Measurements from ENCODE around the gene IQCE. TPM values are rescaled to one million over a fixed set of nuclear protein-coding genes. Genes with fewer than 3 reads are reported as not detected.

IQCE gene
- total RNA-seq, 1 experiment from 2014 or later: 13.4 TPM

DNA sequence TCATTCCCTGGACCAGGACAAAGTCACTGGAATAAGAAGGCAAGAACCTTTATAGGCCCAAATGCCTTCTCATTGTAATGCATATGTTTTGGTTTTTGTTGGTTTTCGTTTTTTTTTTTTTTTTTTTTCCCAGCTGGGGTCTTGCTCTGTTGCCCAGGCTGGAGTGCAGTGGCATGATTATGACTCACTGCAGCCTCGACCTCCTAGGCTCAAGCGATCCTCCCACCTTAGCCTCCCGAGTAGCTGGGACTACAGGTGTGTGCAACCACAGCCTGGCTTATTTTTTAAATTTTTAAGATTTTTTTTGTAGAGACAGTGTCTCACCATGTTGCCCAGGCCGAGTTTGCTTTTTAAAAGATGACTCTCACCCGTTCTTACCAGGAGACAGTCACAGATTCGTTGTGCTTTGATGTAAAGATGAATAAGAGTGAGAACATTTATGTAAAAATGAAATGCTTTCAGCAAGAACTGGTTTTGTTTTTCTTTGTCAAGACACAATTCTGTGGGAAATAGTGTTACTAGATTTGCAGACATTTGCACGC lies 7.6 kb downstream of the IQCE start:
- H3K9me3 ChIP-seq: no peaks in the 10 kb centered on the region
- ChIA-PET CTCF (interaction anchor here (0.6 kb wide), 1 partner anchor 902 kb away, joined by 3 read pairs; no protein-coding TSS in a partner anchor), POLR2A (no interaction called here)
- no peaks in the 10 kb centered on the region for H3K27me3 ChIP-seq (replicated peaks; ENCODE audit: control insufficient read depth, insufficient read depth, low read length)
- no TSS peak for BruUV-seq (replicated peaks)
- intact Hi-C loops (cut with micrococcal nuclease; ENCODE audit: unreplicated experiment): no loop called here
- Mint-ChIP-seq H3K27ac (ENCODE audit: unreplicated experiment) (no peak overlapping the region), H3K4me1 (ENCODE audit: low read depth, unreplicated experiment) (no peaks in the 10 kb centered on the region), H3K27me3 (ENCODE audit: insufficient read depth, unreplicated experiment) (no peaks in the 10 kb centered on the region), H3K4me3 (ENCODE audit: unreplicated experiment) (no peak overlapping the region), H3K9me3 (ENCODE audit: unreplicated experiment) (no peaks in the 10 kb centered on the region), H3K36me3 (ENCODE audit: insufficient read depth, unreplicated experiment) (peaks cover 5% of the 10 kb centered on the region)
- no peak overlapping the region for H3K4me3 ChIP-seq (ENCODE audit: low read depth, low read length)
- H3K4me1 ChIP-seq: 0 out of 2 replicates have a peak, but pooled peaks cover 1% of the 10 kb centered on the region
- DNase-seq: no peak
- TF ChIP-seq, protein P1, sequence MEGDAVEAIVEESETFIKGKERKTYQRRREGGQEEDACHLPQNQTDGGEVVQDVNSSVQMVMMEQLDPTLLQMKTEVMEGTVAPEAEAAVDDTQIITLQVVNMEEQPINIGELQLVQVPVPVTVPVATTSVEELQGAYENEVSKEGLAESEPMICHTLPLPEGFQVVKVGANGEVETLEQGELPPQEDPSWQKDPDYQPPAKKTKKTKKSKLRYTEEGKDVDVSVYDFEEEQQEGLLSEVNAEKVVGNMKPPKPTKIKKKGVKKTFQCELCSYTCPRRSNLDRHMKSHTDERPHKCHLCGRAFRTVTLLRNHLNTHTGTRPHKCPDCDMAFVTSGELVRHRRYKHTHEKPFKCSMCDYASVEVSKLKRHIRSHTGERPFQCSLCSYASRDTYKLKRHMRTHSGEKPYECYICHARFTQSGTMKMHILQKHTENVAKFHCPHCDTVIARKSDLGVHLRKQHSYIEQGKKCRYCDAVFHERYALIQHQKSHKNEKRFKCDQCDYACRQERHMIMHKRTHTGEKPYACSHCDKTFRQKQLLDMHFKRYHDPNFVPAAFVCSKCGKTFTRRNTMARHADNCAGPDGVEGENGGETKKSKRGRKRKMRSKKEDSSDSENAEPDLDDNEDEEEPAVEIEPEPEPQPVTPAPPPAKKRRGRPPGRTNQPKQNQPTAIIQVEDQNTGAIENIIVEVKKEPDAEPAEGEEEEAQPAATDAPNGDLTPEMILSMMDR (IDR thresholded peaks at IDR 0.05; ENCODE audit: insufficient read depth in 1 of 2, low read depth in 1 of 2, low read length in 1 of 2, severe bottlenecking in 1 of 2, unreplicated experiment in 1 of 2): no peak
- H3K36me3 ChIP-seq (ENCODE audit: control insufficient read depth, insufficient read depth, low read length): no peaks in the 10 kb centered on the region; the same call in none of the 2 replicates

DNA sequence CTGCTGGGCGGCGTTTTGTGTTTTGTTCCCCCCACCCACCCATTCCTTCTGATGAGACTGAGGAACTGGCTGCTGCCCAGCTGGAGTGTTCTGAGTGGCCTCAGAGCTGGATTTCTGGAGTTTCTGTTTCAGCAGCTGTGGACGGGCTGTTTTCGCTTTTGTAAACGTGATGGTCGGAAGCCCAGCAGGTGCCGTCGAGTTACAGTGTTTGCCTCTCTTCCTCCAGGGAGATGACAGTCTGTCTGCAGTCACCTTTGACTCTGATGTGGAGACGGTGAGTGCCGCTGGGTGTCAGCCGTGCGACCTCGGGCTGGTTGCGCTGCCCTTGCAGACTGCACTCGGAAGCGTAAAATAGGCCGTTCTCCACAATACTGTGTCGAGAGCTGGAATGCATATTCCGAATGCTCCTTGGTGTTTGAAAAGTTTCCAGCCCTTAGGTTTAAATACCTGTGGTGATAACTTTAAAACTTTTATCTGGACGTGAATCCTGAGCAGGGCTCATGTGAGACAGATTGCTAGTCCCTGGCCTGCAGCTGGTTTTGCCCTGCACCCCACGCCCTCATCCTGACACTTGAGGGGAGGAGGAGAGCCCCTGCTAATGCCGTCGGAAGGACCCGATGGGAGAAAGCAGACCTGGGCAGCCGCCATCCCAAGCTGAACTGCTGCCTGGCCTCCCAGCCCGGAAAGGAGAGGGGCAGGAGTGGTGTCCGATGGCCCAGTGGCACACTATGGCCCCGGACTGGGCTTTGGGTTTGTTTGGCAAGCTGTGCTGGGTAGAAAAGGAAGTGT lies 8.3 kb downstream of the IQCE start:
- Mint-ChIP-seq H3K27me3 (ENCODE audit: insufficient read depth, unreplicated experiment) (no peaks in the 10 kb centered on the region), H3K9me3 (ENCODE audit: unreplicated experiment) (no peaks in the 10 kb centered on the region), H3K27ac (ENCODE audit: unreplicated experiment) (no peak overlapping the region), H3K4me3 (ENCODE audit: unreplicated experiment) (no peak overlapping the region), H3K4me1 (ENCODE audit: low read depth, unreplicated experiment) (no peaks in the 10 kb centered on the region), H3K36me3 (ENCODE audit: insufficient read depth, unreplicated experiment) (peaks cover 5% of the 10 kb centered on the region)
- no peaks in the 10 kb centered on the region for H3K9me3 ChIP-seq
- no peak overlapping the region for H3K4me3 ChIP-seq (ENCODE audit: low read depth, low read length)
- intact Hi-C loops (cut with micrococcal nuclease; ENCODE audit: unreplicated experiment): loop anchor here (1.0 kb wide), 1 partner anchor 114 kb away; no protein-coding TSS in a partner anchor
- H3K4me1 ChIP-seq: peaks cover 6% of the 10 kb centered on the region; the same call in 1 of the 2 replicates
- CTCF ChIA-PET: no interaction called here
- POLR2A ChIA-PET: no interaction called here
- no peaks in the 10 kb centered on the region for H3K27me3 ChIP-seq (replicated peaks; ENCODE audit: control insufficient read depth, insufficient read depth, low read length)
- TF ChIP-seq, protein P1 (IDR thresholded peaks at IDR 0.05; ENCODE audit: insufficient read depth in 1 of 2, low read depth in 1 of 2, low read length in 1 of 2, severe bottlenecking in 1 of 2, unreplicated experiment in 1 of 2): no peak
- no peak for DNase-seq
- no peaks in the 10 kb centered on the region; the same call in none of the 2 replicates for H3K36me3 ChIP-seq (ENCODE audit: control insufficient read depth, insufficient read depth, low read length)
- BruUV-seq (replicated peaks): no TSS peak

DNA sequence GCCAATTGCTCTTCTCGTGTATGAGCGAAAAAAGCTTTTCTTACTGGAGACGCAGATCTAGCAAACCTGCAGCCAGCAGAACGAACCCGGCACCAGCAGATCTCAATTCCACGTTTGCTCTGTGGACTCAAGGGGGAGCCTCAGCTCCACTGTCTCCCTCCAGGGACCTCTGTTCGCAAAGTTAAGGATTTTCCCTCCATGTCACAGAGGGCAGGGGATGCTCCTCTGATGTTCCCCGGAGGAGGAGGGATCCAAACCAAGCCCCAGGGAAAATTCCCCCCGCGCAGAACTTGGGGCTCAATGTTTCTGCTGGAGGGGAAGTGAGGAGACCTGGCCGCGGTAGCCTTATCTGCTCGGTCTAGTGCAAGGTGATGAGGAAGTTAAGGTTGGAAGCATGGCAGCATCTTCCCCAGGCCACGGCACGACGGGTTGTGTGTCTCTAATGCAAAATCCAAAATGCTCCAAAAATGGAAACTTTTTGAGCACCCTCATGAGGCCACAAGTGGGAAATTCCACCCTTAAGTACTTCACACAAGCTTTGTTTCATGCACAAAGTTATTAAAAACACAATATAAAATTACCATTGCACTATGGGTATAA lies 9.0 kb downstream of the IQCE start:
- TF ChIP-seq, protein P1 (IDR thresholded peaks at IDR 0.05; ENCODE audit: insufficient read depth in 1 of 2, low read depth in 1 of 2, low read length in 1 of 2, severe bottlenecking in 1 of 2, unreplicated experiment in 1 of 2): peak; percentile 38 to 70

More for the DNA sequence above, 9.0 kb downstream of the IQCE start:
- Histone ChIP-seq H3K36me3 (ENCODE audit: control insufficient read depth, insufficient read depth, low read length) (no peaks in the 10 kb centered on the region; the same call in none of the 2 replicates), H3K4me3 (ENCODE audit: low read depth, low read length) (no peak overlapping the region), H3K4me1 (peaks cover 11% of the 10 kb centered on the region; the same call in 1 of the 2 replicates), H3K9me3 (no peaks in the 10 kb centered on the region), H3K27me3 (replicated peaks; ENCODE audit: control insufficient read depth, insufficient read depth, low read length) (no peaks in the 10 kb centered on the region)
- intact Hi-C loops (cut with micrococcal nuclease; ENCODE audit: unreplicated experiment): loop anchor here (1.0 kb wide), 1 partner anchor 114 kb away; no protein-coding TSS in a partner anchor
- Mint-ChIP-seq H3K27ac (ENCODE audit: unreplicated experiment) (no peak overlapping the region), H3K4me3 (ENCODE audit: unreplicated experiment) (no peak overlapping the region), H3K36me3 (ENCODE audit: insufficient read depth, unreplicated experiment) (peaks cover 5% of the 10 kb centered on the region), H3K9me3 (ENCODE audit: unreplicated experiment) (no peaks in the 10 kb centered on the region), H3K4me1 (ENCODE audit: low read depth, unreplicated experiment) (no peaks in the 10 kb centered on the region), H3K27me3 (ENCODE audit: insufficient read depth, unreplicated experiment) (no peaks in the 10 kb centered on the region)
- POLR2A ChIA-PET: no interaction called here
- peak in 1 of 2 experiments; percentile 23 for DNase-seq
- CTCF ChIA-PET: interaction anchor here (0.5 kb wide), 1 partner anchor 32 kb away, joined by 3 read pairs; no protein-coding TSS in a partner anchor
- no TSS peak for BruUV-seq (replicated peaks)

All from Caco-2 (cell line).